Measurements from ENCODE around the gene DBI.
A peak's percentile ranks its signal among the peaks of the same experiment; 100 is the strongest.
"Not testable (repeated sequence)": the region's sequence is repeated elsewhere in the genome, so short reads cannot be mapped to it uniquely, and the experiment has no call there.

The DBI gene

GRCh38 chr2:119364798-119365197 is 2.0 kb upstream of the DBI start:
- peaks cover 1% of the 10 kb centered on the region; the same call in 1 of the 2 replicates for H3K36me3 ChIP-seq (ENCODE audit: control insufficient read depth, insufficient read depth, low read length)
- H3K27me3 ChIP-seq (ENCODE audit: control insufficient read depth, insufficient read depth, low read length) = no peaks in the 10 kb centered on the region
- no peaks in the 10 kb centered on the region for H3K9me3 ChIP-seq (ENCODE audit: control insufficient read depth, insufficient read depth, low read length)
- no CpG with 5 or more reads among the region's 6 CpGs for WGBS (ENCODE audit: insufficient coverage, insufficient read length)
- no peak overlapping the region for H3K4me3 ChIP-seq (ENCODE audit: low read length)
- no peak for DNase-seq (ENCODE audit: low read depth, low spot score)
- no peak overlapping the region for H3K27ac ChIP-seq (ENCODE audit: low read length)
- H3K4me1 ChIP-seq (ENCODE audit: control insufficient read depth, insufficient read depth, low read length) = no peaks in the 10 kb centered on the region

- Histone ChIP-seq H3K4me1 (ENCODE audit: control insufficient read depth, insufficient read depth, low read length) (no peaks in the 10 kb centered on the region), H3K27me3 (ENCODE audit: control insufficient read depth, insufficient read depth, low read length) (no peaks in the 10 kb centered on the region), H3K27ac (ENCODE audit: low read length) (no peak overlapping the region), H3K36me3 (ENCODE audit: control insufficient read depth, insufficient read depth, low read length) (peaks cover 4% of the 10 kb centered on the region; the same call in 1 of the 2 replicates), H3K9me3 (ENCODE audit: control insufficient read depth, insufficient read depth, low read length) (no peaks in the 10 kb centered on the region), H3K4me3 (ENCODE audit: low read length) (peak overlapping the region; percentile 31; the same call in 1 of the 2 replicates)
- no CpG with 5 or more reads among the region's 6 CpGs for WGBS (ENCODE audit: insufficient coverage, insufficient read length)
- no peak for DNase-seq (ENCODE audit: low read depth, low spot score)
Observed at GRCh38 chr2:119365436-119365835, 1.3 kb upstream of the DBI start.

GRCh38 chr2:119366161-119366648 is 572 bp upstream of the DBI start:
- Histone ChIP-seq H3K4me1 (ENCODE audit: control insufficient read depth, insufficient read depth, low read length) (no peaks in the 10 kb centered on the region), H3K9me3 (ENCODE audit: control insufficient read depth, insufficient read depth, low read length) (no peaks in the 10 kb centered on the region), H3K27me3 (ENCODE audit: control insufficient read depth, insufficient read depth, low read length) (no peaks in the 10 kb centered on the region), H3K27ac (ENCODE audit: low read length) (no peak overlapping the region), H3K36me3 (ENCODE audit: control insufficient read depth, insufficient read depth, low read length) (peaks cover 9% of the 10 kb centered on the region; the same call in 1 of the 2 replicates), H3K4me3 (ENCODE audit: low read length) (peak overlapping the region; percentile 77)
- DNase-seq (ENCODE audit: low read depth, low spot score) = no peak
- WGBS (ENCODE audit: insufficient coverage, insufficient read length) = no CpG with 5 or more reads among the region's 17 CpGs

- Histone ChIP-seq H3K4me3 (ENCODE audit: low read length) (peak overlapping the region; percentile 77; the same call in 1 of the 2 replicates), H3K4me1 (ENCODE audit: control insufficient read depth, insufficient read depth, low read length) (no peaks in the 10 kb centered on the region), H3K27ac (ENCODE audit: low read length) (no peak overlapping the region), H3K36me3 (ENCODE audit: control insufficient read depth, insufficient read depth, low read length) (peaks cover 18% of the 10 kb centered on the region), H3K9me3 (ENCODE audit: control insufficient read depth, insufficient read depth, low read length) (no peaks in the 10 kb centered on the region), H3K27me3 (ENCODE audit: control insufficient read depth, insufficient read depth, low read length) (no peaks in the 10 kb centered on the region)
- no peak for DNase-seq (ENCODE audit: low read depth, low spot score)
- WGBS (ENCODE audit: insufficient coverage, insufficient read length) = no CpG with 5 or more reads among the region's 32 CpGs
Observed at GRCh38 chr2:119367472-119368099, 809 bp downstream of the DBI start.

- no peak overlapping the region for H3K4me3 ChIP-seq (ENCODE audit: low read length)
- no CpG with 5 or more reads among the region's 6 CpGs for WGBS (ENCODE audit: insufficient coverage, insufficient read length)
- no peaks in the 10 kb centered on the region for H3K4me1 ChIP-seq (ENCODE audit: control insufficient read depth, insufficient read depth, low read length)
- H3K9me3 ChIP-seq (ENCODE audit: control insufficient read depth, insufficient read depth, low read length) = no peaks in the 10 kb centered on the region
- no peak overlapping the region for H3K27ac ChIP-seq (ENCODE audit: low read length)
- no peak for DNase-seq (ENCODE audit: low read depth, low spot score)
- H3K36me3 ChIP-seq (ENCODE audit: control insufficient read depth, insufficient read depth, low read length) = peaks cover 27% of the 10 kb centered on the region
- no peaks in the 10 kb centered on the region for H3K27me3 ChIP-seq (ENCODE audit: control insufficient read depth, insufficient read depth, low read length)
Observed at GRCh38 chr2:119369845-119370244, 3.1 kb downstream of the DBI start.

- no peaks in the 10 kb centered on the region for H3K27me3 ChIP-seq (ENCODE audit: control insufficient read depth, insufficient read depth, low read length)
- H3K36me3 ChIP-seq (ENCODE audit: control insufficient read depth, insufficient read depth, low read length) = peaks cover 27% of the 10 kb centered on the region
- H3K27ac ChIP-seq (ENCODE audit: low read length) = no peak overlapping the region
- no peaks in the 10 kb centered on the region for H3K4me1 ChIP-seq (ENCODE audit: control insufficient read depth, insufficient read depth, low read length)
- no peak for DNase-seq (ENCODE audit: low read depth, low spot score)
- no peak overlapping the region for H3K4me3 ChIP-seq (ENCODE audit: low read length)
- no peaks in the 10 kb centered on the region for H3K9me3 ChIP-seq (ENCODE audit: control insufficient read depth, insufficient read depth, low read length)
- WGBS (ENCODE audit: insufficient coverage, insufficient read length) = no CpG with 5 or more reads among the region's 6 CpGs
Observed at GRCh38 chr2:119371111-119371510, 4.3 kb downstream of the DBI start.

GRCh38 chr2:119372778-119373568 is 6.2 kb downstream of the DBI start:
- peaks cover 27% of the 10 kb centered on the region for H3K36me3 ChIP-seq (ENCODE audit: control insufficient read depth, insufficient read depth, low read length)

GRCh38 chr2:119373907-119374745 is 7.3 kb downstream of the DBI start:
- no CpG with 5 or more reads among the region's 5 CpGs for WGBS (ENCODE audit: insufficient coverage, insufficient read length)
- H3K4me3 ChIP-seq (ENCODE audit: low read length); H3K9me3 ChIP-seq (ENCODE audit: control insufficient read depth, insufficient read depth, low read length); H3K4me1 ChIP-seq (ENCODE audit: control insufficient read depth, insufficient read depth, low read length); H3K27me3 ChIP-seq (ENCODE audit: control insufficient read depth, insufficient read depth, low read length); DNase-seq (ENCODE audit: low read depth, low spot score); H3K27ac ChIP-seq (ENCODE audit: low read length): not testable (repeated sequence)
- peaks cover 27% of the 10 kb centered on the region for H3K36me3 ChIP-seq (ENCODE audit: control insufficient read depth, insufficient read depth, low read length)

More at GRCh38 chr2:119372778-119373568, 6.2 kb downstream of the DBI start:
- H3K27ac ChIP-seq (ENCODE audit: low read length) = no peak overlapping the region
- no peaks in the 10 kb centered on the region for H3K27me3 ChIP-seq (ENCODE audit: control insufficient read depth, insufficient read depth, low read length)
- WGBS (ENCODE audit: insufficient coverage, insufficient read length) = no CpG with 5 or more reads among the region's 7 CpGs
- H3K4me1 ChIP-seq (ENCODE audit: control insufficient read depth, insufficient read depth, low read length) = no peaks in the 10 kb centered on the region
- no peak overlapping the region for H3K4me3 ChIP-seq (ENCODE audit: low read length)
- no peak for DNase-seq (ENCODE audit: low read depth, low spot score)
- H3K9me3 ChIP-seq (ENCODE audit: control insufficient read depth, insufficient read depth, low read length) = no peaks in the 10 kb centered on the region

GRCh38 chr2:119376406-119376805 is 9.6 kb downstream of the DBI start:
- no CpG with 5 or more reads among the region's 6 CpGs for WGBS (ENCODE audit: insufficient coverage, insufficient read length)
- H3K27ac ChIP-seq (ENCODE audit: low read length); H3K27me3 ChIP-seq (ENCODE audit: control insufficient read depth, insufficient read depth, low read length); H3K4me1 ChIP-seq (ENCODE audit: control insufficient read depth, insufficient read depth, low read length); H3K4me3 ChIP-seq (ENCODE audit: low read length); H3K9me3 ChIP-seq (ENCODE audit: control insufficient read depth, insufficient read depth, low read length); DNase-seq (ENCODE audit: low read depth, low spot score): not testable (repeated sequence)
- H3K36me3 ChIP-seq (ENCODE audit: control insufficient read depth, insufficient read depth, low read length) = peaks cover 17% of the 10 kb centered on the region

- no CpG with 5 or more reads among the region's 5 CpGs for WGBS (ENCODE audit: insufficient coverage, insufficient read length)
- no peaks in the 10 kb centered on the region for H3K9me3 ChIP-seq (ENCODE audit: control insufficient read depth, insufficient read depth, low read length)
- no peaks in the 10 kb centered on the region for H3K27me3 ChIP-seq (ENCODE audit: control insufficient read depth, insufficient read depth, low read length)
- peaks cover 14% of the 10 kb centered on the region for H3K36me3 ChIP-seq (ENCODE audit: control insufficient read depth, insufficient read depth, low read length)
- DNase-seq (ENCODE audit: low read depth, low spot score) = no peak
- no peak overlapping the region for H3K27ac ChIP-seq (ENCODE audit: low read length)
- H3K4me1 ChIP-seq (ENCODE audit: control insufficient read depth, insufficient read depth, low read length) = no peaks in the 10 kb centered on the region
- H3K4me3 ChIP-seq (ENCODE audit: low read length) = no peak overlapping the region
Observed at GRCh38 chr2:119376810-119377209, 10.0 kb downstream of the DBI start.
